Pulmonary artery endothelial cell (primary cell): ENCODE results near the gene IDE. TPM values are rescaled to one million over a fixed set of nuclear protein-coding genes. Genes with fewer than 3 reads are reported as not detected.
"Not testable (repeated sequence)": the region's sequence is repeated elsewhere in the genome, so short reads cannot be mapped to it uniquely, and the experiment has no call there.

Experiments used
- DNase-seq: peaks from one replicate; pipeline ENCODE4 v3.0.0-alpha.2; 2011; ENCODE audit warnings: low read depth, low spot score
- total RNA-seq: library from RNA; depleted of rRNA; stranded (reverse); fragments of >200 nt; gene quantifications from 2 replicates; pipeline ENCODE4 v1.2.3, GENCODE V29; 2014

IDE gene
- total RNA-seq, 1 donor from 2014 or later = 27.6 TPM

- no peak for DNase-seq
These were observed 153.2 kb downstream of the IDE start for GRCh38 chr10:92420546-92421275.

- DNase-seq = no peak
These were observed 153.9 kb downstream of the IDE start for GRCh38 chr10:92419740-92420545.

- DNase-seq = no peak
These were observed 155.0 kb downstream of the IDE start for GRCh38 chr10:92418891-92419290.

GRCh38 chr10:92418221-92418620 is 155.7 kb downstream of the IDE start:
- no peak for DNase-seq

- no peak for DNase-seq
These were observed 160.4 kb downstream of the IDE start for GRCh38 chr10:92413519-92413918.

GRCh38 chr10:92413011-92413410 is 160.9 kb downstream of the IDE start:
- no peak for DNase-seq

GRCh38 chr10:92411406-92411805 is 162.5 kb downstream of the IDE start:
- DNase-seq = no peak

GRCh38 chr10:92410501-92410900 is 163.4 kb downstream of the IDE start:
- no peak for DNase-seq

GRCh38 chr10:92408017-92408361 is 165.9 kb downstream of the IDE start:
- no peak for DNase-seq

- no peak for DNase-seq
These were observed 166.4 kb downstream of the IDE start for GRCh38 chr10:92407305-92408016.

- DNase-seq = no peak
These were observed 168.4 kb downstream of the IDE start for GRCh38 chr10:92405419-92405924.

GRCh38 chr10:92404612-92405418 is 169.1 kb downstream of the IDE start:
- no peak for DNase-seq

GRCh38 chr10:92402234-92402633 is 171.7 kb downstream of the IDE start:
- DNase-seq = not testable (repeated sequence)

Other genes with a start within 250 kb of the IDE start
- 21.3 and 35.3 TPM in 2 replicates for gene KIF11, start 19.0 kb upstream of the IDE start, total RNA-seq
- gene HHEX, start 115.9 kb upstream of the IDE start, total RNA-seq = 46.5 and 50.5 TPM in 2 replicates